K562 (cell line): Measurements from ENCODE around the gene SPHKAP.

ENCODE experiments used
- MED1 ChIP-seq: sonication (generic); formaldehyde crosslinking; IDR thresholded peaks from 2 replicates; pipeline ENCODE4 v1.8.1; 2023; ENCODE audit warnings: missing genetic modification reagents, borderline replicate concordance
- POLR2A ChIP-seq: fragments of 450-650 bp; conservative IDR thresholded peaks from 2 replicates; pipeline ENCODE4 v1.6.1; 2016
- TF ChIP-seq, protein P1 (sequence below): sonication (generic); formaldehyde crosslinking; IDR thresholded peaks from 2 replicates; pipeline ENCODE4 v1.8.1; 2023; ENCODE audit warnings: mild to moderate bottlenecking, missing genetic modification reagents, moderate library complexity

DNA sequence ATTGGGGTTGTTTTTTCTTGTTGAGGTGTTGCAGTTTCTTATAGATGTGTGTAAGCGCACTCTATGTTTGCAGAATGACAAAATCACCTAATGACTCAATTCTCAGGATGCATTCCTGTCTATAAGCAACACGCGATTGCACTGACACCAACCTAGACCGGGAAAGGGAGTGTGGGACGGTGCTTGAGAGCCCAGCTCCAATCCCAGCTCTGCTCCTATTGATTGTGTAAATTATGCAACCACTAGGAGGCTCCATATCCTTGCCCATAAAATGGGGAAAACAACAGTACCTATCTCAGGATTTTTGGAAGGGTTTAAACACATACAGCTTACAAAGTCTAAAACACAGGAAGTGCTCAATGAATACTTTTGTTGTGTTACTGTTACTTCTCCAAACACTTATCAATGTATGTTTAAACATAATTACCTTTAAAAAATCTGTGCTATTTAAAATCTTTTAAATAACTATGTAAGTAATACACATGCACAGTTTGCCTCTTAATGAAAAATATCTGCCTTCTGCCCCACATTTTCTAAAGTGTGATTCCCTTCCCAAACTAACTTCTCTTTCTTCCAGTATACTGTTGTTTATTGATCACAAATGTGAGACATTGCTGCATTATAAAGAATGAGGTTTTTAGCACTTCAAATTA is 132.5 kb downstream of the SPHKAP start:
- TF ChIP-seq, protein P1, sequence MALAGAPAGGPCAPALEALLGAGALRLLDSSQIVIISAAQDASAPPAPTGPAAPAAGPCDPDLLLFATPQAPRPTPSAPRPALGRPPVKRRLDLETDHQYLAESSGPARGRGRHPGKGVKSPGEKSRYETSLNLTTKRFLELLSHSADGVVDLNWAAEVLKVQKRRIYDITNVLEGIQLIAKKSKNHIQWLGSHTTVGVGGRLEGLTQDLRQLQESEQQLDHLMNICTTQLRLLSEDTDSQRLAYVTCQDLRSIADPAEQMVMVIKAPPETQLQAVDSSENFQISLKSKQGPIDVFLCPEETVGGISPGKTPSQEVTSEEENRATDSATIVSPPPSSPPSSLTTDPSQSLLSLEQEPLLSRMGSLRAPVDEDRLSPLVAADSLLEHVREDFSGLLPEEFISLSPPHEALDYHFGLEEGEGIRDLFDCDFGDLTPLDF: no peak
- no peak for TF ChIP-seq POLR2A
- TF ChIP-seq MED1 (CRISPR knock-in tag): no peak
